SU-DHL-6 (cell line): Measurements from ENCODE around the gene TLN1.

Experiments used
- H2AFZ ChIP-seq: fragments of 200-600 bp; sonication (generic); 2 replicates; pipeline ENCODE4 v1.6.1; 2014; ENCODE audit warnings: low read depth, mild to moderate bottlenecking, moderate library complexity, mixed read lengths, antibody characterized with exemption, low read length; ENCODE audit not compliant: severe bottlenecking
- H3F3A ChIP-seq: fragments of 200-600 bp; shearing (Covaris generic); 2 replicates; pipeline ENCODE4 v1.6.0; 2016; ENCODE audit warnings: antibody characterized with exemption, mild to moderate bottlenecking; ENCODE audit not compliant: insufficient read depth
- H3K27ac ChIP-seq: fragments of 200-600 bp; sonication (generic); 2 replicates; pipeline ENCODE4 v1.5.1; 2016; ENCODE audit warnings: low read depth, mild to moderate bottlenecking, low read length, moderate library complexity, mixed read lengths
- H3K27me3 ChIP-seq: fragments of 200-600 bp; sonication (generic), shearing (Covaris generic); 2 replicates; pipeline ENCODE4 v1.6.0; 2014; ENCODE audit warnings: mild to moderate bottlenecking, low read length
- H3K36me3 ChIP-seq: fragments of 200-600 bp; sonication (generic); 2 replicates; pipeline ENCODE4 v1.6.1; 2014; ENCODE audit warnings: mild to moderate bottlenecking, low read length, mixed read lengths
- H3K4me2 ChIP-seq: fragments of 300-600, 200-600 bp; shearing (Covaris generic), sonication (generic); 2 replicates; pipeline ENCODE4 v1.6.0; 2014; ENCODE audit warnings: low read length, low read depth, mild to moderate bottlenecking; ENCODE audit not compliant: poor library complexity, severe bottlenecking
- H3K4me3 ChIP-seq: fragments of 200-600 bp; sonication (generic); 2 replicates; pipeline ENCODE4 v1.5.1; 2014; ENCODE audit warnings: antibody characterized with exemption, low read length, mild to moderate bottlenecking, mixed read lengths; ENCODE audit not compliant: insufficient read depth, poor library complexity, severe bottlenecking
- H3K79me2 ChIP-seq: fragments of 200-600 bp; sonication (generic); 2 replicates; pipeline ENCODE4 v1.6.1; 2014; ENCODE audit warnings: mild to moderate bottlenecking, low read length, moderate library complexity; ENCODE audit not compliant: insufficient read depth
- H3K9ac ChIP-seq: fragments of 200-600 bp; sonication (generic); 2 replicates; pipeline ENCODE4 v1.7.0; 2014; ENCODE audit warnings: mild to moderate bottlenecking, low read length
- H3K9me2 ChIP-seq: fragments of 200-600 bp; sonication (generic); replicated peaks from 2 replicates; pipeline ENCODE4 v1.6.1; 2014; ENCODE audit warnings: low read length; ENCODE audit not compliant: insufficient read depth
- H3K9me3 ChIP-seq: fragments of 200-600 bp; sonication (generic); 2 replicates; pipeline ENCODE4 v1.6.1; 2014; ENCODE audit warnings: low read length, mixed read lengths; ENCODE audit not compliant: insufficient read depth
- H4K20me1 ChIP-seq: fragments of 200-600 bp; sonication (generic); 2 replicates; pipeline ENCODE4 v1.6.1; 2014; ENCODE audit warnings: low read depth, mild to moderate bottlenecking, antibody characterized with exemption, low read length, moderate library complexity, mixed read lengths
- EZH2phosphoT487 ChIP-seq: fragments of 200-600 bp; sonication (generic), shearing (Covaris generic); conservative IDR thresholded peaks from 2 replicates; pipeline ENCODE4 v1.6.1; 2018; ENCODE audit warnings: mild to moderate bottlenecking, antibody characterized with exemption, low read length, moderate library complexity, mixed read lengths
- TF ChIP-seq, protein P1 (sequence below): fragments of 200-600 bp; sonication (generic); IDR thresholded peaks from one replicate; pipeline ENCODE4 v1.5.1; 2017; ENCODE audit warnings: antibody characterized with exemption, mild to moderate bottlenecking, low read length, moderate library complexity; ENCODE audit not compliant: insufficient read depth, poor library complexity, severe bottlenecking

The TLN1 gene

DNA sequence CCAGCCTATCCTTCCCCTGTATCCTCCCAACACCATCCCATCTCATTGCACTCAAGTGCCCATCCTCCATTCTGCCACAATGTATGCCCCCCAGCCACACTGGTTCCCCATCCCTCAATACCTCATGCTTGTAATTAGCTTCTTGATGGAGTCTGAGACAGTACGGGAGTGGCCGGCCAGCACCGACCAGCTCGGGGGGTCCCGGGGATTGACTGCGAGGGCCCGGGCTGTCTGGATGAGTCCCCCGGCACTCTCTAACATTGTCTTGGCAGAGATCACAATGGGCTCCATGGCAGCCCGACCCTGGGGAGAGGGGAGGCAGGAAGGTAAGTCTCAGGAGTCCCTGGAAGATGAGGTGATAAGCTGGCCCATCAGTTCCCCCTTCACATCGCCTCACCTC is 25.0 kb downstream of the TLN1 start:
- TF ChIP-seq, protein P1, sequence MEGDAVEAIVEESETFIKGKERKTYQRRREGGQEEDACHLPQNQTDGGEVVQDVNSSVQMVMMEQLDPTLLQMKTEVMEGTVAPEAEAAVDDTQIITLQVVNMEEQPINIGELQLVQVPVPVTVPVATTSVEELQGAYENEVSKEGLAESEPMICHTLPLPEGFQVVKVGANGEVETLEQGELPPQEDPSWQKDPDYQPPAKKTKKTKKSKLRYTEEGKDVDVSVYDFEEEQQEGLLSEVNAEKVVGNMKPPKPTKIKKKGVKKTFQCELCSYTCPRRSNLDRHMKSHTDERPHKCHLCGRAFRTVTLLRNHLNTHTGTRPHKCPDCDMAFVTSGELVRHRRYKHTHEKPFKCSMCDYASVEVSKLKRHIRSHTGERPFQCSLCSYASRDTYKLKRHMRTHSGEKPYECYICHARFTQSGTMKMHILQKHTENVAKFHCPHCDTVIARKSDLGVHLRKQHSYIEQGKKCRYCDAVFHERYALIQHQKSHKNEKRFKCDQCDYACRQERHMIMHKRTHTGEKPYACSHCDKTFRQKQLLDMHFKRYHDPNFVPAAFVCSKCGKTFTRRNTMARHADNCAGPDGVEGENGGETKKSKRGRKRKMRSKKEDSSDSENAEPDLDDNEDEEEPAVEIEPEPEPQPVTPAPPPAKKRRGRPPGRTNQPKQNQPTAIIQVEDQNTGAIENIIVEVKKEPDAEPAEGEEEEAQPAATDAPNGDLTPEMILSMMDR: no peak
- TF ChIP-seq EZH2phosphoT487: no peak
- Histone ChIP-seq H3K9me3 (no peaks in the 10 kb centered on the region), H3K4me2 (no peak overlapping the region), H3K27ac (no peak overlapping the region), H3K9ac (no peak overlapping the region), H3K27me3 (no peaks in the 10 kb centered on the region), H3K79me2 (no peaks in the 10 kb centered on the region), H4K20me1 (no peaks in the 10 kb centered on the region), H3K4me3 (no peak overlapping the region), H2AFZ (no peak overlapping the region), H3F3A (no peaks in the 10 kb centered on the region), H3K9me2 (no peaks in the 10 kb centered on the region), H3K36me3 (peaks cover 11% of the 10 kb centered on the region; the same call in 1 of the 2 replicates)

DNA sequence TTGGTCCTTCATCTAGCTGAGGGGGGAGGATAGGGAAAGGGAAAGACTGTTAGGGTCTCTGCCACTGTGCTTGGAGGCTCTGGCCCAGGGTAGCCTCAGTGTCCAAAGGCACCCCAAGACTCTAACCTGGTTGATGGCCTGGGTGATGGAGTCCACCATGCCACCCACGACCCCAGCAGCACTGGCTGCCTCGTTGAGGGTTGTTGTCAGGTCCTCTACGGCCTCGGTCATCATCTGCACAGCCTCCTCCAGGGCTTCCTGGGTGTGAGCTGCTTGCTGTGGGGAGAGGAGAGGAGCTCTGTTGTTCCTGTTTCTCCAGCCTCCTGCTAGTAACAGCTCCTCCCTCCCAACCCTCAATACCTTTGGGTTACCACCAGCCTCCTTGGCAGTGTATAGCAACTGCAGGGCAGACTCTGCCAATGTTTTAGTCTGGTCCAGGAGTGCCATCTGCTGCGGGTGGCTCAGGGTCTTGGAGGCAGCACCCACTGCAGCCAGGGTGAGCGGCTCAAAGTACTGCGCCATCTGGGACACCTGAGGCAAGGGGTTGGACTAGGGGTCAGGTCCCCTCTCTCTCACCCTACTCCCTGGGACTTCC is 26.1 kb downstream of the TLN1 start:
- H3F3A ChIP-seq: no peaks in the 10 kb centered on the region
- H3K36me3 ChIP-seq: peaks cover 15% of the 10 kb centered on the region; the same call in 1 of the 2 replicates
- no peaks in the 10 kb centered on the region for H4K20me1 ChIP-seq

DNA sequence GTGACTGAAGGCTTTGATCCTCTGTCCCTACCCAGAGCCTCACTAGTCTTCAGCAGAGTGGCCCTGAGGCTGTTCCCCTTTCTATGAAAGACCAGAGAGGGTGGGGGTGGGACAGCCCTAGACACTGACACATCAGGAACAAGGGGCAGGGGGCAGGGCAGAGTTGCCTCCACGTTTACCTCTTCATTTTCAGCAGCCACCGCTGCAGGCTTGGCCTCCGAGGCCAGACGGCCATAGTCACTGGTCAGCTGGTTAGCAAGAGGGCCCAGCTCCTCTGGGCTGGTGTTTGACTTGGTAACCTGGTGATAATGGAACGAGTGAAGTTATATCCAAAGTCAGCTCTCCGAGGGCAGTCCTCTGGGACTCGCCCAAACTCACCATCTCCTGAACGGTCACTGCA is 26.6 kb downstream of the TLN1 start:
- H3K27ac ChIP-seq: no peak overlapping the region
- H3K9me3 ChIP-seq: no peaks in the 10 kb centered on the region
- H3K27me3 ChIP-seq: no peaks in the 10 kb centered on the region
- no peak overlapping the region for H2AFZ ChIP-seq
- no peaks in the 10 kb centered on the region for H3F3A ChIP-seq
- no peaks in the 10 kb centered on the region for H4K20me1 ChIP-seq
- H3K9ac ChIP-seq: no peak overlapping the region
- no peak overlapping the region for H3K4me2 ChIP-seq
- no peaks in the 10 kb centered on the region for H3K9me2 ChIP-seq
- no peaks in the 10 kb centered on the region for H3K79me2 ChIP-seq
- no peak overlapping the region for H3K4me3 ChIP-seq
- peaks cover 20% of the 10 kb centered on the region; the same call in 1 of the 2 replicates for H3K36me3 ChIP-seq
- TF ChIP-seq EZH2phosphoT487: no peak
- TF ChIP-seq, protein P1: no peak

More for the DNA sequence above, 26.1 kb downstream of the TLN1 start:
- no peaks in the 10 kb centered on the region for H3K27me3 ChIP-seq
- no peaks in the 10 kb centered on the region for H3K9me3 ChIP-seq
- no peak overlapping the region for H3K9ac ChIP-seq
- no peak overlapping the region for H3K4me2 ChIP-seq
- TF ChIP-seq, protein P1: no peak
- no peak for TF ChIP-seq EZH2phosphoT487
- H3K9me2 ChIP-seq: no peaks in the 10 kb centered on the region
- H3K4me3 ChIP-seq: no peak overlapping the region
- no peaks in the 10 kb centered on the region for H3K79me2 ChIP-seq
- H2AFZ ChIP-seq: no peak overlapping the region
- H3K27ac ChIP-seq: no peak overlapping the region
